SIG-M5 (cell line): ENCODE results near the gene SLC39A8.

Source experiments
- DNase-seq: peaks from one replicate; lab custom pipeline; 2025; lab: John Stamatoyannopoulos, UW

SLC39A8 gene

GRCh38 chr4:102227388-102227787 lies 117.9 kb downstream of the SLC39A8 start:
- DNase-seq = no peak

- no peak for DNase-seq
Observed at GRCh38 chr4:102223461-102223860, 121.8 kb downstream of the SLC39A8 start.

DNA sequence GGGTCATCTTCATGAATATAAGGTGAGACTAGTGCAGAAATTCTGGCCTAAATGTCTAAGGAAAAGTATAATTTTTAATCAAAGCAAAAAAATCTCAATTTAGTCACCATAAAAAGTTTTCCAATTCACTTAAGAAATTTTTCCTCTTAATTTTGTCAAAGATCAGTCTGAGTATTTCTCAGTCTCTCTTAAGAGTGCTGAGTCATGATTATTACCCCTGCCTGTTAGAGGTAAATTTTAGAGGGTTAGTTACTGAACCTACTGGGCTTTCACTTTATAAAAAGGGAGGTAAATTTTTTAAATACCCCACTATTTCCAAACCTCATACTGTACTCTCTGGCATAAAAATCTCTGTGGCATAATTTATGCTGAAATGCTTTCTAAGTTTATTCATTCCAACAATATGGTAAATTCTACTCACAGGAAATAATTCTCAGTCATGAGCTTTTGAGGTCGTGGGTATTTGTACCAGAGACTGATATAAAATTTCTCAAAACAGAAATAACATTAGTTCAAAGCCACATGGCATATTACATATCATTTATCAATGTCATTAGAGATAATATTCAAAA lies 122.4 kb downstream of the SLC39A8 start:
- DNase-seq = no peak

DNA sequence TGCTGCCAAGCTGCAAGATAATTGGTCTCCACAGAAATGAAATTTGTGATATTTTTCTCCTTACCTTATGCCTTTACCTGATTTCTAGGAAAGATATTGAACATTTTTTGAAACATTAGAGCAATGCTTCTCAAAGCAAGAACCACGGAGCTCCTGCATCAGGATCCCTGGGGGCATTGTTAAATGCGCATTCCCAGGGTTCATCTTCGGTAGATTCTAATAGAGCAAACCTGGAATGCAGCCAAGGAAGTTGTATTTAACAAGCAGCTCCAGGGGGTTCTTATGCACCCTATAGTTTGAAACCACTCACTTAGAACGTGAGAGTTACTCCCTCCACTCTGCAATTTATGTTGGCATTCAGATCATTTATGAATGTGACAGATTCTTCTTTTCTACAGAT lies 126.2 kb downstream of the SLC39A8 start:
- no peak for DNase-seq

GRCh38 chr4:102218656-102219055 lies 126.6 kb downstream of the SLC39A8 start:
- no peak for DNase-seq

DNA sequence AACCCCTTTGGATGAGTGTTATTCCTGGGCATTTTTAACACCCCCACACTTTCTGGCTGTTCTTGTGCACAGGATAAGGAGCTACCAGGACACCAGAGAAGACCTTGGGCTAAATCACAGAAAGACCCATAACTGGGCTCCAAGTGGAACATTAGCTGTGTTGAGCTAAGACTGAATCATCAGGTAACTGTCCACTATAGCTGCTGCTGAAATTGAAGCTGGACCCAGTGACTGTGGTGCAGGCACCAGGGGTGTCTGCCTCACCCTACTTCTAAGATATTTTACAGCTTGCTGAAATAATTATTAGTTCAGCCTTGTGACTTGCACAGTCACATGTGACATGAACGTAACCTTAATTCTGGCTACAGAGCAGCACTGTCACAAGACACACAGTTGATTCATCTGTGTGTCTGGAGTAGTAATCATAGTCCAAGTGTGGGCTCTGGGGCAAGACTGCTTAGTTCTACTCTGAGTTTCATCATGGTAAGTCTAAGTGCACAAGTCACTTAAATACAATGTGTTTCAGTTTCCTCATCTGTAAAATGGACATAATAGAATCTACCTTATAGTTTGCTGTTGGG lies 127.4 kb downstream of the SLC39A8 start:
- no peak for DNase-seq

GRCh38 chr4:102217345-102217744 lies 127.9 kb downstream of the SLC39A8 start:
- DNase-seq = no peak

GRCh38 chr4:102216666-102217065 lies 128.6 kb downstream of the SLC39A8 start:
- DNase-seq = no peak

- no peak for DNase-seq
Observed at GRCh38 chr4:102213031-102213430, 132.3 kb downstream of the SLC39A8 start.
